ENCODE results near the gene CR2. TPM values are rescaled to one million over a fixed set of nuclear protein-coding genes. Genes with fewer than 3 reads are reported as not detected.
A peak's percentile ranks its signal among the peaks of the same experiment; 100 is the strongest.

Gene CR2
- total RNA-seq, 1 experiment from 2014 or later = 1.8 TPM

GRCh38 chr1:207495801-207496792 lies 42.0 kb downstream of the CR2 start, which contains the start of gene CR1:
Gene CR1, plus strand, starts transcription at chr1:207496157. Its CDS starts 111 bp downstream, at chr1:207496268.
- peak; percentile 51 for DNase-seq
- H4K91ac ChIP-seq (ENCODE audit: insufficient read length, low read depth, low read length) = no peak within 1 kb of the TSS
- H3K4me1 ChIP-seq (ENCODE audit: insufficient read depth, low read length) = peaks cover 2% of the 10 kb centered on the region; the same call in 1 of the 2 replicates
- Mint-ChIP-seq H3K27ac (no peak within 1 kb of the TSS), H3K9me3 (no peaks in the 10 kb centered on the region), H3K27me3 (ENCODE audit: low read depth) (peaks cover 38% of the 10 kb centered on the region), H3K4me1 (peaks cover 9 to 10% of the 10 kb centered on the region in 2 experiments), H3K36me3 (ENCODE audit: insufficient read depth in 1 of 3, low read depth in 3 of 3) (no peaks in the 10 kb centered on the region; a peak in 1 of 7 replicates), H3K4me3 (peak within 1 kb of the TSS; percentile 70 to 78)
- no peak within 1 kb of the TSS for H2BK15ac ChIP-seq (ENCODE audit: low read depth, low read length)
- H3T11ph ChIP-seq (ENCODE audit: low read length) = no peak within 1 kb of the TSS
- H3K23ac ChIP-seq (ENCODE audit: insufficient read length, low read depth, low read length) = no peak within 1 kb of the TSS
- H3K14ac ChIP-seq (ENCODE audit: insufficient read depth, low read length) = peak within 1 kb of the TSS; percentile 81
- peaks cover 7% of the 10 kb centered on the region; the same call in 1 of the 2 replicates for H3K27me3 ChIP-seq (ENCODE audit: insufficient read depth, low read length)
- no peak for TF ChIP-seq CTCF (conservative IDR thresholded peaks at IDR 0.05)
- H3K4me2 ChIP-seq (ENCODE audit: insufficient read depth, insufficient read length, low read length) = peak within 1 kb of the TSS; percentile 89
- no peaks in the 10 kb centered on the region for H3K79me2 ChIP-seq (ENCODE audit: insufficient read depth, low read length)
- peak within 1 kb of the TSS; percentile 67 for H3K18ac ChIP-seq (ENCODE audit: insufficient read length, low read depth, low read length)
- H3K56ac ChIP-seq (ENCODE audit: insufficient read length, low read depth, low read length) = no peak within 1 kb of the TSS
- no peak within 1 kb of the TSS for H2BK120ac ChIP-seq (ENCODE audit: low read depth, low read length, poor library complexity, severe bottlenecking)
- peak within 1 kb of the TSS; percentile 57 for H3K9ac ChIP-seq (ENCODE audit: extremely low read depth, insufficient read length, low read length)
- no peak within 1 kb of the TSS for H2BK12ac ChIP-seq (ENCODE audit: insufficient read length, low read depth, low read length)
- no peaks in the 10 kb centered on the region for H3K79me1 ChIP-seq (ENCODE audit: insufficient read depth, low read depth, low read length, poor library complexity, severe bottlenecking)
- no peak within 1 kb of the TSS for H2BK20ac ChIP-seq (ENCODE audit: low read depth, low read length, poor library complexity, severe bottlenecking)
- H2BK5ac ChIP-seq (ENCODE audit: insufficient read length, low read length) = no peak within 1 kb of the TSS
- no CpG with 5 or more reads among the region's 68 CpGs for WGBS (ENCODE audit: extremely low coverage, insufficient read length, low lambda C conversion rate)
- H3K9me3 ChIP-seq (ENCODE audit: control insufficient read depth, low read depth, low read length) = no peaks in the 10 kb centered on the region
- no peak within 1 kb of the TSS for H3K27ac ChIP-seq (ENCODE audit: insufficient read length, low read depth, low read length)
- H3K4ac ChIP-seq (ENCODE audit: low read depth, low read length) = no peak within 1 kb of the TSS
- no peak within 1 kb of the TSS for H4K8ac ChIP-seq (replicated peaks; ENCODE audit: insufficient read length, low read depth, low read length)
- H2AK5ac ChIP-seq (ENCODE audit: insufficient read length, low read length) = no peak within 1 kb of the TSS
- H4K5ac ChIP-seq (ENCODE audit: insufficient read length, low read depth, low read length) = peak within 1 kb of the TSS; percentile 43
- H3K23me2 ChIP-seq (ENCODE audit: insufficient read length, low read depth, low read length, poor library complexity, severe bottlenecking) = peaks cover 9% of the 10 kb centered on the region
- peak within 1 kb of the TSS; percentile 27 for H2AFZ ChIP-seq (ENCODE audit: low read length)
- no peaks in the 10 kb centered on the region for H4K20me1 ChIP-seq (ENCODE audit: control insufficient read depth, insufficient read depth, insufficient read length)

All from H9 (cell line).